Lung (tissue), 12 donors: ENCODE data around the gene CNTNAP2. TPM values are rescaled to one million over a fixed set of nuclear protein-coding genes. Genes with fewer than 3 reads are reported as not detected.

ENCODE experiments used
- ATAC-seq: fragments of 200-7000 bp; cut with Tn5 transposase; one replicate; pipeline ENCODE4 v1.9.1; 2020; ENCODE audit warnings: moderate number of reproducible peaks; ENCODE audit not compliant: insufficient read depth, low FRiP score
- DNase-seq, 3 donors: peaks; one replicate each; pipeline ENCODE4 v3.0.0-alpha.2; 2013 to 2017
- H3K27ac ChIP-seq, 2 donors: one replicate each; pipeline ENCODE4 v1.5.1; 2013; ENCODE audit warnings: mild to moderate bottlenecking in 2 of 2, moderate library complexity in 2 of 2, control low read depth in 1 of 2, inconsistent platforms in 1 of 2, low read depth in 1 of 2, low read length in 1 of 2
- H3K27me3 ChIP-seq, 3 donors: one replicate each; pipeline ENCODE4 v1.5.1; 2013; ENCODE audit warnings: low read length in 2 of 3; ENCODE audit not compliant: control insufficient read depth in 3 of 3, insufficient read depth in 3 of 3
- H3K36me3 ChIP-seq, 4 donors: one replicate each; pipeline ENCODE4 v1.5.1; 2013; ENCODE audit warnings: low read length in 4 of 4, mild to moderate bottlenecking in 1 of 4, moderate library complexity in 1 of 4; ENCODE audit not compliant: control insufficient read depth in 4 of 4, insufficient read depth in 4 of 4
- H3K4me1 ChIP-seq, 5 donors: one replicate each; pipeline ENCODE4 v1.5.1; 2013; ENCODE audit warnings: low read length in 5 of 5, mild to moderate bottlenecking in 2 of 5, moderate library complexity in 1 of 5; ENCODE audit not compliant: control insufficient read depth in 5 of 5, insufficient read depth in 5 of 5
- H3K4me3 ChIP-seq: one replicate; pipeline ENCODE4 v1.5.1; 2013; ENCODE audit warnings: mild to moderate bottlenecking, control low read depth, moderate library complexity
- H3K9ac ChIP-seq, 2 donors: one replicate each; pipeline ENCODE4 v1.5.1; 2013; ENCODE audit warnings: low read length in 2 of 2, control low read depth in 1 of 2; ENCODE audit not compliant: insufficient read depth in 1 of 2
- H3K9me3 ChIP-seq, 4 donors: one replicate each; pipeline ENCODE4 v1.5.1; 2013; ENCODE audit warnings: low read length in 3 of 4, mild to moderate bottlenecking in 1 of 4, moderate library complexity in 1 of 4; ENCODE audit not compliant: control insufficient read depth in 4 of 4, insufficient read depth in 3 of 4
- WGBS, 2 donors: extraction: QIAGEN DNeasy Blood & Tissue Kit; methylation state at CpG; one replicate each; pipeline ENCODE4 v1.1.7; 2013; 5-methylcytosine and 5-hydroxymethylcytosine counted together
- polyA plus RNA-seq, 2 donors: library from polyadenylated mRNA; stranded (reverse); fragments of 200-250 nt; gene quantifications; one replicate each; pipeline ENCODE4 v1.2.1, GENCODE V29; 2013
- total RNA-seq, 2 donors: library from RNA; depleted of rRNA in 1 of 2; stranded (reverse); fragments of >200 nt in 1 of 2; gene quantifications; one replicate each; pipeline ENCODE4 v1.2.1, GENCODE V29; 2014 to 2021
- TF ChIP-seq, protein P1 (sequence below): IDR thresholded peaks from 2 replicates; pipeline ENCODE4 v1.5.1; 2012; ENCODE audit warnings: mild to moderate bottlenecking; ENCODE audit errors: control extremely low read depth, extremely low read depth
- donor health status: control.
- donor health status: control.
- donor health status: Bipolar disorder and iron deficiency.
- donor health status: healthy.
- donor health status: DM: yes; HTN: yes; CAD: no.

Gene CNTNAP2
- total and polyA plus RNA-seq, 4 donors: 0.18 to 45.3 (median 0.52) TPM

DNA sequence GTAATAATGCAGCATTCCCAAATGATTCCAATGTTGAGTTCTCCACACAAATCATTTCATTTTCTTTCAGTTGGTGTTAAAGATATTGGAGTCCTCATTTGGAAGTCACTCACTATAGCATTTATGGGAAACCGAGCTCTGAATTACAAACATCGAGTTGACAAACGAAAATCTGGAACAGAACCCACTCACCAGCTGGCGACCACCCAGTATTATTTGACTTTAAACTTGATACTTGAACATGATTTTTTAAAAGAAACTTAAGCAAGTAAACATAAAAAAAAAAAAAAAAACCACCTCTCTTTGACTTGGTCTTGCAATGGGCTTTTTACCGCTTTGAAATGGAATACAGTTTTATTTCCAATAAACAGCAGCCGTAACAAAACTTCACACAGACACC is 1897.4 kb downstream of the CNTNAP2 start:
- Histone ChIP-seq H3K27me3 (no peaks in the 10 kb centered on the region), H3K4me1 (peaks cover 0 to 46% (median 0%) of the 10 kb centered on the region in 5 donors), H3K27ac (no peak overlapping the region), H3K9me3 (peaks cover 0 to 3% (median 0%) of the 10 kb centered on the region in 4 donors), H3K4me3 (no peak overlapping the region), H3K36me3 (no peaks in the 10 kb centered on the region), H3K9ac (no peak overlapping the region)
- peak; percentile 48 to 83 (median 63) for DNase-seq
- TF ChIP-seq, protein P1, sequence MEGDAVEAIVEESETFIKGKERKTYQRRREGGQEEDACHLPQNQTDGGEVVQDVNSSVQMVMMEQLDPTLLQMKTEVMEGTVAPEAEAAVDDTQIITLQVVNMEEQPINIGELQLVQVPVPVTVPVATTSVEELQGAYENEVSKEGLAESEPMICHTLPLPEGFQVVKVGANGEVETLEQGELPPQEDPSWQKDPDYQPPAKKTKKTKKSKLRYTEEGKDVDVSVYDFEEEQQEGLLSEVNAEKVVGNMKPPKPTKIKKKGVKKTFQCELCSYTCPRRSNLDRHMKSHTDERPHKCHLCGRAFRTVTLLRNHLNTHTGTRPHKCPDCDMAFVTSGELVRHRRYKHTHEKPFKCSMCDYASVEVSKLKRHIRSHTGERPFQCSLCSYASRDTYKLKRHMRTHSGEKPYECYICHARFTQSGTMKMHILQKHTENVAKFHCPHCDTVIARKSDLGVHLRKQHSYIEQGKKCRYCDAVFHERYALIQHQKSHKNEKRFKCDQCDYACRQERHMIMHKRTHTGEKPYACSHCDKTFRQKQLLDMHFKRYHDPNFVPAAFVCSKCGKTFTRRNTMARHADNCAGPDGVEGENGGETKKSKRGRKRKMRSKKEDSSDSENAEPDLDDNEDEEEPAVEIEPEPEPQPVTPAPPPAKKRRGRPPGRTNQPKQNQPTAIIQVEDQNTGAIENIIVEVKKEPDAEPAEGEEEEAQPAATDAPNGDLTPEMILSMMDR: no peak
- WGBS, 2 donors: 67 to 72% methylated on average over 6 of the region's 6 CpGs
- no peak for ATAC-seq

DNA sequence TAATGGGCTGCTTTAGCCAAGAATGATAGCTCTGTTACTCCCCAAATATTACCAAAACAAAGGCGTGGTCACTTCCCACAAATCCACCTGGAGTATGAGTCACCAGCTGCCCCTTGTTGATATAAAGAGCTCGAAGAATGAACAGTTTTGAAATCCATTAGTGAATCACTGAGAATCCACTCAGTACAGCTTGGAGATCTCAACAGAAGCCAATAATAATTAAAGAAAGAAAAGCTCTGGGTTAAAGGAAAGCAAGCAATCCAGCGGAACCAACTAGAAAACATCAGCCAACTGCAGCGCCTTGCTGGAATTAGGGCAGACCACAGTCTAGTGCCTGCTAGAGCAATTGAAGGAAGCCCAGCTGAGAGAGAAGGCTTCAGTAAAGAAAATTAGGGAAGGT is 1897.9 kb downstream of the CNTNAP2 start:
- Histone ChIP-seq H3K27me3 (no peaks in the 10 kb centered on the region), H3K27ac (no peak overlapping the region), H3K4me1 (peaks cover 0 to 47% (median 0%) of the 10 kb centered on the region in 5 donors), H3K36me3 (no peaks in the 10 kb centered on the region), H3K9me3 (peaks cover 0 to 3% (median 0%) of the 10 kb centered on the region in 4 donors), H3K9ac (no peak overlapping the region), H3K4me3 (no peak overlapping the region)
- ATAC-seq (no peak), DNase-seq (peak; percentile 62 to 92 (median 91))
- TF ChIP-seq, protein P1: no peak
- 67 to 84% methylated on average over 4 of the region's 4 CpGs for WGBS, 2 donors

DNA sequence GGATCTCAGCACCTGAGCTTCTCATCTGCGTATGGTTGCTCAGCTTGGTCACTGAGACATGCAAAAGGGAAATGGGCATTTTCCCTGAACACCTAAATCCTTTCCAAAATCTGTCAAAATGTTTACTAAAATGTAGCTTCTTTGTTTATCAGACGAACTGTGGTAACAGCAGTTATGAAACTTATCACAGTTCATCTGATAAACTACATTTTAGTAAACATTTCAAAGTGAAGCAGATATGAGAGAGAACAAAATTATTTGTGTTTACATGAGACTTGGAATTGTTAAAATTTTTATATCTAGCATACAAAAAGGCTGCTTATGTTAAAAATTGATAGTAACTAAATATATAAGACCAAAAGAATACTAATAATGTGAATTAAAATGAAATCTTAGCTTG is 1900.5 kb downstream of the CNTNAP2 start:
- H3K27ac ChIP-seq: no peak overlapping the region
- H3K36me3 ChIP-seq: no peaks in the 10 kb centered on the region
- WGBS, 2 donors: 66 to 68% methylated on average over 2 of the region's 2 CpGs
- H3K27me3 ChIP-seq: no peaks in the 10 kb centered on the region
- ATAC-seq (no peak), DNase-seq (peak in 2 of 3 donors; percentile 74 to 80)
- no peak overlapping the region for H3K4me3 ChIP-seq
- peaks cover 0 to 47% (median 0%) of the 10 kb centered on the region in 5 donors for H3K4me1 ChIP-seq
- TF ChIP-seq, protein P1: no peak
- no peak overlapping the region for H3K9ac ChIP-seq
- peaks cover 0 to 3% (median 0%) of the 10 kb centered on the region in 4 donors for H3K9me3 ChIP-seq

DNA sequence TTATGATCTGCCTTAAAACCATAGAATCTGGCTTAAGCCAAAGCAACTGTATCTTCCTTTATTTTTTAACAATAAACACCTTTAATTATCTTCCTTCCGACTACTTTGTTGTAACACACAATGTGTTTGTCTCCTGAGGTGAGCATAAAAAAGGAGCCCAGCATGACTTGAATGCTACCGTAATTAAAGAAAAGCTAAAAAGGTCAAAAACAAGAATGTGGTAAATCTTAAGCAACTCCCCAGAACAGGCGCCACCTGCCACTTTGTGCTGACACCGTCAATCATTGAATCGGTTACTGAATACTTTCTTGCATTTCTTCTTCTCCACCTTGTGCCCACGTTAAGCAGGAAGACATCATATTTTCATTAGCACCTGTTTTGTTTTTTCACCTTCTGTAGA is 1904.1 kb downstream of the CNTNAP2 start:
- H3K4me1 ChIP-seq: peaks cover 0 to 28% (median 0%) of the 10 kb centered on the region in 5 donors
- no peaks in the 10 kb centered on the region for H3K27me3 ChIP-seq
- ATAC-seq (no peak), DNase-seq (no peak)
- WGBS, 2 donors: 78 to 83% methylated on average over 6 of the region's 6 CpGs
- no peaks in the 10 kb centered on the region for H3K9me3 ChIP-seq
- H3K4me3 ChIP-seq: no peak overlapping the region
- H3K27ac ChIP-seq: no peak overlapping the region
- H3K9ac ChIP-seq: no peak overlapping the region
- TF ChIP-seq, protein P1: no peak
- H3K36me3 ChIP-seq: no peaks in the 10 kb centered on the region
